NB4 (cell line): Measurements from ENCODE around the gene PPP1R12B.
"Not testable (repeated sequence)": the region's sequence is repeated elsewhere in the genome, so short reads cannot be mapped to it uniquely, and the experiment has no call there.

ENCODE experiments used
- CTCF ChIP-seq: IDR thresholded peaks from one replicate; pipeline ENCODE4 v1.5.1; 2012; ENCODE audit warnings: low read depth, low read length
- MAX ChIP-seq: IDR thresholded peaks from 2 replicates; pipeline ENCODE4 v1.6.1; 2011; ENCODE audit warnings: low read depth, low read length

GRCh38 chr1:202505880-202506575 lies 157.5 kb downstream of the PPP1R12B start:
- TF ChIP-seq MAX, CTCF: not testable (repeated sequence)
